D721Med (cell line): Measurements from ENCODE around the gene HRAS.

ENCODE experiments used
- DNase-seq: peaks from one replicate; pipeline ENCODE4 v3.0.0; 2011; ENCODE audit warnings: low spot score; ENCODE audit not compliant: insufficient read length
- FAIRE-seq: peaks from 2 replicates; lab custom pipeline; 2011; peaks lifted over from hg19 to GRCh38; lab: Jason Lieb, UNC
- CTCF ChIP-seq: IDR thresholded peaks from 2 replicates; pipeline ENCODE4 v1.5.1; 2012; ENCODE audit warnings: mild to moderate bottlenecking, control low read depth; ENCODE audit not compliant: insufficient read depth; ENCODE audit errors: missing control alignments

The HRAS gene

DNA sequence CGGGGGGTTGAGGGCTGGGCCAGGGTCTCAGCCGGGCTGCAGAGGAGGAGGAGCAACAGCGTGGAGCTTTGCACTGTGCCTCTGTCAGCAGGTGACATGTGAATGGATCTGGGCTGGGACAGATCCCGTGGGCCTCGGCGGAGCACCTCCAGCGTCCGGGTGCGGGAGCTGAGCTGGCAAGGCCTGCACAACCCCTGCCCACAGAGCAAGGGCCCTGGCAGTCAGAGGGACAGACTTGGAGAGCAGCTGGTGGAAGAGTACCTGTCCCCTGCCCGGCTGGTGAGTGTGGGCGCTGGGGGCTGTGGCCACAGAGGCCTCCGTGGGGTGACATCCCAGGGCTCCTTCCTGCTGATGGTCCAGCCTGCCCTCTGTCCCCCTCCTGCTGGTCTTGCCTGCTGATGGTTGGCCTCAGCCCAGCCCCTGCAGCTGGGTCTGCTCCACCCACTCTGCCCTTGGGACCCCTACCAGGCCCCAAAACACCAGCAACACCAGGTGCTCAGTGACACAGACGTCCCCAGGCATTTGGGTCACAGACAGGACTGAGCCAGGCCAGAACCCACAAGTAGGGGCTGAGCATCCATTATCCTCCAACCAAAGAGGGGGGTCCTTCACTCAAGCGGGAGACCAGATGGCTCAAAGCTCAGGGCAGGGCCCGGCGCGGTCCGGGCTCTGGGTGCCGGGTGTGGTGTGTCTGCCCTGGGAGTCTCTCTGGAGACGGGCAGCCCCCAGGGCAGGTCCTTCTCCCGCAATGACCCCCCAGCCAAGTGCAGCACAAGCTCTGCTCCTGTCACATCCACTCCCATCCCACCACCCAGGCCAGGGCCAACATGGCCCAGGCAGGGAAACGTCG is 5.4 kb upstream of the HRAS start:
- FAIRE-seq (no peak), DNase-seq (no peak)
- no peak for TF ChIP-seq CTCF

DNA sequence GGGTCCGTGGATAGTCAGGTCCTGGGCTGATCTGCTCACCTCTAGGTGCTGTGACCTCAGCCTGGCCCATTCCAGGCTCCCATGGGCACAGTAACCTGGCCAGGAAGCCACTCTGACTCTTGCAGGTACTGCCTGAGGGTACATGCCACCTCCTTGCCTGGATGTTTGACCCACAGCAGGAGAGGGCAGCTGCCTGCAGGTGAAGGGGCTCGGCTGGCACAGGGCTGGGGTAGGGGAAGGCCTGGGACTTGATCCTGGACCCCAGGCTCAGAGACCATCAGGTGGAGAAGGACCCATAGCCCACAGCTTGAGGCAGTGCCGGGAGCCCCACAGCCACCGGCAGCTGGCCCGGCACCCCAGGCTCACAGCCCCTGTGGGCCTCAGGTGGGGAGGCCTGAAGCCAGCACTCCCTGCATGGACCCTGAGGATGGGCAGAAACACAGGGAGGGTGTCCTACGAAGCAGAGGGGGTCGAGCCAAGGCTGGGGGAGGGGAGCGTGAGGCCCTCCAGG is 4.7 kb upstream of the HRAS start:
- DNase-seq (no peak), FAIRE-seq (no peak)
- TF ChIP-seq CTCF: no peak

- no peak for TF ChIP-seq CTCF
- DNase-seq: no peak
- FAIRE-seq: no peak
These were observed 3.2 kb upstream of the HRAS start for GRCh38 chr11:538431-539051.

DNA sequence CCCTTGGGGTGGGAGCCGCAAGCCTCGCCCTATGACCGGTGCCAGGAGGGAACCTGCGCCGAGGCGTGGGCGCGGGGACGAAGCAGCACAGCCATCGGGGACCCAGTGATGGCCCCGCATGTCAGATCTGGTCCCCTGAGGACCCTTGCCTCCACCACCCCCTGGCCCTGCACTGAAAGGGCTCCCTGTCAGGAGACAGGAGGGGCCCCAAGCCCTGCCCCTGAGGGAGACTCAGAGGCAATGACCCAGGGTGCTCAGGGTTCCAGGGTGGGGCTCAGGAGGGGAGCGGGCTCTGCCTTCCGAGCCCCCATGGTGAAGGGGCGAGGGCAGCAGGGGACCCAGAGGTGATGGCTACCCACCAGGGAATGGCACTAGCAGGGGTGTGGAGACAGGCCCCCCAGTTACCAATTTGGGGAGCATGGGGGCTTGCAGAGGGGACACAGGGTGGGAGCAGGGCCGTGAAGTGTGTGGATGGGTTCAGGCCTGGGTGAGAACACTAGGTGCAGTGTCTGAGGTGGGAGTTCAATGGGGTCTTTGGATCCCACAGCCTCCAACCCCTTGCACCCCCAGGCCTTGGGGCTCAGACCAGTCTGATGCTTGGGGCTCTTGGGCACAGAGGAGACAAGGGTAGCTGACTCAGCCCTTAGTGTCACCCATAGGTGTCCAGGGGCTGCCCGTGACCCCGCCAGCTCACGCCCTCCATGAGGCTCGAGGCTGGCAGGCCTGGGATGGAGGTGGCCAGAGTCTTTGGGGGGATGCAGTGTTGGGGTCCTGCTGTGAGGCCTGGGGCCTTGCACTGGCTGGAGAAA is 2.5 kb upstream of the HRAS start:
- FAIRE-seq (no peak), DNase-seq (no peak)
- TF ChIP-seq CTCF: no peak

DNA sequence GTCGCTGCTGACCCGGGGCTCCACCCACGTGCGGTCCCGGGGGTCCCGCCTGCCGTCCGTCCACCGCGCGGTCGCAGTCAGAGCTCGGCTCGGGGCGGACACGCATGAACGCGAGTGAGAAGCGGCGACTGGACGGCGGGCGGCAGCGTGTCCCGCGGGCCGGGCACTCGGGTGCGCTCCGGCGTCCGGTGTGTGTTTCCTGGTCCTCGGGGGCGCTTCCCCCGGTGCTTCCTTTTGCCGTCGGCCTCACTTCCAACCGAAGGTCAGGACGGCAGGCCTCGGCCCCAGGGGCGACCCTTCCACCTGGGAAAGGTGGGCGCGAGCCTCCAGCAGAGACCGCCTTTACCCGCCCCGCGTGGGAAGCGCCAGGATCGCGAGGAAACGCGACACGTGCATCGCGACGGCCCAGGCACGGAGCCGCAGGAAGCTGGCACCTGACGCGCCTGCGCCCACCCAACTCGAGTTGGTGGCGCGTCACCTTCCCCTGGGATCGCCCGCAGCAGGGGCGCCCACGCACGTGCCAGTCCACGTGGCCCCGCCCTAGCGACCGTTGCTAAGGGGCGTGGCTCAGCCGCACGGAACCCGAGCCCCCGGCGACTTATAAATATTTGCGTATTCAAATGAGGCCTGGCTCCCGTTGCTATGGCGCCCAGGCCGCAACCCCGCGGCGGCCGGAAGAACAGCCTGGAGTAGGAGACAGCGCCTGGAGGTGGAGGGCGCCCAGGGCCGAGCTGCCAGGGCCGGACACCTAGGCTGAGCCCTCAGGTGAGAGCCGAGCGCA is 1.7 kb upstream of the HRAS start, which contains the start of gene LRRC56:
LRRC56 (plus strand) TSS at position 687 of the 781 bp plus-strand sequence. CDS start 3,158 bp downstream, outside the sequence.
- no peak for TF ChIP-seq CTCF
- DNase-seq: peak; percentile 86
- FAIRE-seq: no peak

GRCh38 chr11:535210-535518 is 212 bp downstream of the HRAS start:
- DNase-seq (no peak), FAIRE-seq (no peak)
- no peak for TF ChIP-seq CTCF
